Breast epithelium (tissue), 3 donors: ENCODE results near the gene SRPX.

Experiments used
- POLR2A ChIP-seq: fragments of 450-650 bp; IDR thresholded peaks from one replicate; pipeline ENCODE4 v1.6.1; 2016; ENCODE audit warnings: antibody characterized with exemption, mild to moderate bottlenecking, moderate library complexity
- TF ChIP-seq, protein P1 (sequence below), 3 donors: fragments of 450-650 bp; IDR thresholded peaks; one replicate each; pipeline ENCODE4 v1.5.1; 2016 to 2017; ENCODE audit warnings: antibody characterized with exemption in 3 of 3, mild to moderate bottlenecking in 3 of 3, moderate library complexity in 3 of 3

DNA sequence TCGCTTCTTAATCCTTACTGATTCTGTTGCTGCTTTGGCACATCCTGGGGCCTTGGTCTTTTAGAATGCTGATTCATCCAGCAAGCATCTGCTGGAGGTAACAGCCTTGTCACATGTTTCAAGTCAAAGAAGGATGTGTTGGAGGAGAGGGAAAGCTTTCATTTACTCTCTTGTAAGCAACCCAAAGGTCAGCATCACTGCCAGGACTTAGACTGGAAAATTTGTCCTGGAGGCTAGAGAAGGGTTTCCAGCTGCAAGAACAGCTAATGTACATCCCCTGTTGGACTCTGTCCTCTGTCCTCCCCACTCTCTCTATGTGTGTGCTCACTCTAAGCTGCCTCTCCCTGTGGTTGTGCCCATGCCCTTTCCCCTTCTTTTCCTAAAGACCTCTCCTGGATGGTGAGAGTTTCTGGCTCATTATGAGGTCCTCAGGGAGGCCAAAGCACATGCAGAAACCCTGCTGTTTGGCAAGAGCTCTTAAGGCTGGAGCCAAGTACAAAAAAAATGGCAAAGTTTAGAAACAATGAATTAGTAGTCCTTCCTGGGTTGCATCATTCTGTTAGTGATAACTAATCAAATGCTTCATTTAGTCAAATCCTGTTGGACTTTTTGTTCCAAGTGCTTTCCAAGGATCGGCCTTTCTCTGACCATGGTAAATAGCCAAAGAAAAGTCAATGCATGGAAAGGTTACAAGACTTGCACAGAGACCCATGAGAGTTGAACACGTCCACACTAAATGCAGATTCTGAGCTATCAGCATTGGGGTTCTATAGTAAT, 13.4 kb upstream of the SRPX start:
- TF ChIP-seq, protein P1, sequence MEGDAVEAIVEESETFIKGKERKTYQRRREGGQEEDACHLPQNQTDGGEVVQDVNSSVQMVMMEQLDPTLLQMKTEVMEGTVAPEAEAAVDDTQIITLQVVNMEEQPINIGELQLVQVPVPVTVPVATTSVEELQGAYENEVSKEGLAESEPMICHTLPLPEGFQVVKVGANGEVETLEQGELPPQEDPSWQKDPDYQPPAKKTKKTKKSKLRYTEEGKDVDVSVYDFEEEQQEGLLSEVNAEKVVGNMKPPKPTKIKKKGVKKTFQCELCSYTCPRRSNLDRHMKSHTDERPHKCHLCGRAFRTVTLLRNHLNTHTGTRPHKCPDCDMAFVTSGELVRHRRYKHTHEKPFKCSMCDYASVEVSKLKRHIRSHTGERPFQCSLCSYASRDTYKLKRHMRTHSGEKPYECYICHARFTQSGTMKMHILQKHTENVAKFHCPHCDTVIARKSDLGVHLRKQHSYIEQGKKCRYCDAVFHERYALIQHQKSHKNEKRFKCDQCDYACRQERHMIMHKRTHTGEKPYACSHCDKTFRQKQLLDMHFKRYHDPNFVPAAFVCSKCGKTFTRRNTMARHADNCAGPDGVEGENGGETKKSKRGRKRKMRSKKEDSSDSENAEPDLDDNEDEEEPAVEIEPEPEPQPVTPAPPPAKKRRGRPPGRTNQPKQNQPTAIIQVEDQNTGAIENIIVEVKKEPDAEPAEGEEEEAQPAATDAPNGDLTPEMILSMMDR (IDR thresholded peaks at IDR 0.05) = no peak
- no peak for TF ChIP-seq POLR2A
